T47D (cell line): Measurements from ENCODE around the gene CMTR1.
"Not testable (repeated sequence)": the region's sequence is repeated elsewhere in the genome, so short reads cannot be mapped to it uniquely, and the experiment has no call there.

Experiments used
- DNase-seq, 2 experiments: peaks; one replicate each; pipeline versions ENCODE4 v3.0.0 to v3.0.0-alpha.2; 2011 to 2012; ENCODE audit warnings: low read depth in 1 of 2, low spot score in 1 of 2
- JUND ChIP-seq: IDR thresholded peaks from 2 replicates; pipeline ENCODE4 v1.6.1; 2012; ENCODE audit warnings: low read depth
- in situ Hi-C: cut with HindIII; loops from 2 replicates; pipeline ENCODE4 v1.10.0; 2016; ENCODE audit warnings: low sequenced_read_pairs, low pct_unique_long_range_greater_than_20kb

CMTR1 gene

DNA sequence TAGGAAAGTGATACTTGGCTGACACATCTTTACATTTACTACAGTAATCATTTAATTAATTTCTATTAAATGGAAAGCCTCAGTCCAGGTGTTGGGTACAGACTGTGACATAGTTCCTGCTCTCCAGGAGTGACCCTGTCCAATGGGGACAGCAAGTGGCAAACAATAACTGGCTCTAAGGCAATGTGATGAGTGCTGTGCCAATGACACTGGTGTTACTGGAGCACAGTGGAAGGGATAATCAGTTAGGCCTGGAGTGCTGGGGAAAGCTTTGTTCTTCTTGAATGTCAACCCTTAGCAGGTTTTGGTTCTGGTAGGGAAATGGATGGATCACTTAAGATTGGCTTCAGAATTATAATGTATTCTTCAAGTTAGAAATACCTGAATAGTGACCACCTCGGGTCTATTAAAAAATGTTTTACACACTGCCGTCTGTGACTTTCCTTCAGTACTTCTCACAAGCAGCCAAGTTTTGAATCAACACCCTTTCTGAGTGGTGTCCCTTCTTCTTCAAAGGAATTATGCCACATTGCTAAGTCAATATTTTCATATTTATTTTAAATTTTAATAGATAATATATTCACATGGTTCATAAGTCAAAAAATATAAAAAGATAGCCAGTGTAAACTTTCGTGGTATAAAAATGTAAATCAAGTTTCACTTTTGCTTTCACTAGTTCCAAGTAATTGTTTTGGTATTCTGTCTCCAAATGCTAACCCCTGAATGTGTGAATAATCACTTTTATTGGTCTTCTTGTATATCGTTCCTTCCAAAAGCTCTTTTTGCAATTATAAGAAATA, 9.6 kb downstream of the CMTR1 start:
- no peak for TF ChIP-seq JUND
- in situ Hi-C loops, result no loop called here
- DNase-seq, result no peak

GRCh38 chr6:37443216-37443542, 10.2 kb downstream of the CMTR1 start:
- in situ Hi-C loops, DNase-seq: not testable (repeated sequence)

GRCh38 chr6:37449984-37450383, 17.0 kb downstream of the CMTR1 start:
- in situ Hi-C loops, result no loop called here
- no peak for DNase-seq
- no peak for TF ChIP-seq JUND

DNA sequence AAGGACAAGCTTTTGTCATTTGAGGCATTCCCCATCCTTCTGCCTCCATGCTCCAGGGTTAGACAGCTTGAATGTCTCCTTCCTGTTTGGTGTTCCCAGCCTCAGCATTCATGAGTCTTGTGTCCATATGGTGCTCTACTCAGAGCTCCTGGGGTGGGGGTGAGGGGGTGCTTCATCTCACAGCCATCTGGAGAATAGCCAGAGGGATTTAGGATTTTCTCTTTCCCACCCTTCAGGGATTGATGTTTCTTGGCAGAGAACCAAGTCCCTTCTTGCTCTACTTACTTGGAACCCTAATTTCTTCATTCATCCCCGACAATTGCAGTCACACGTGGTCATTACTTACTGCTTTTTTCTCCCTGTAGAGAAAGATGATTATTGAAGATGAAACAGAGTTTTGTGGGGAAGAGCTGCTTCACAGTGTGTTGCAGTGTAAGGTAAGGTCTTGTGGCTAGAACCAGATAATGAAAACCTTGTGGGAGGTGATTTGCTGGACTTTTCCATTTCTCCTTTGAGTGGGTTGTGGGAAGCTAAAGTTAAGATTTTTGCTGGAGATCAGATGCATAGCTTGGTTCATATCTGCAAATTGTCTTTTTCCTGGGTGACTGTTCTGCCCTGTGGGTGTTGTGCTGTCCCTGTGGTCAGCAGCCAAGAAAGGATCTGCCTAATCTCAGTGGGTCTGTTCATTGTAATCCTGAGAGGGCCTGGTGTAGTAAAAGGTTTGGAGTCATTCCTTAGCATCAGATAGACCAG, 18.6 kb downstream of the CMTR1 start:
- in situ Hi-C loops, result no loop called here
- no peak for DNase-seq
- no peak for TF ChIP-seq JUND

- in situ Hi-C loops, result no loop called here
- TF ChIP-seq JUND, result no peak
- DNase-seq, result no peak
Measured at GRCh38 chr6:37452522-37452921, 19.5 kb downstream of the CMTR1 start.

DNA sequence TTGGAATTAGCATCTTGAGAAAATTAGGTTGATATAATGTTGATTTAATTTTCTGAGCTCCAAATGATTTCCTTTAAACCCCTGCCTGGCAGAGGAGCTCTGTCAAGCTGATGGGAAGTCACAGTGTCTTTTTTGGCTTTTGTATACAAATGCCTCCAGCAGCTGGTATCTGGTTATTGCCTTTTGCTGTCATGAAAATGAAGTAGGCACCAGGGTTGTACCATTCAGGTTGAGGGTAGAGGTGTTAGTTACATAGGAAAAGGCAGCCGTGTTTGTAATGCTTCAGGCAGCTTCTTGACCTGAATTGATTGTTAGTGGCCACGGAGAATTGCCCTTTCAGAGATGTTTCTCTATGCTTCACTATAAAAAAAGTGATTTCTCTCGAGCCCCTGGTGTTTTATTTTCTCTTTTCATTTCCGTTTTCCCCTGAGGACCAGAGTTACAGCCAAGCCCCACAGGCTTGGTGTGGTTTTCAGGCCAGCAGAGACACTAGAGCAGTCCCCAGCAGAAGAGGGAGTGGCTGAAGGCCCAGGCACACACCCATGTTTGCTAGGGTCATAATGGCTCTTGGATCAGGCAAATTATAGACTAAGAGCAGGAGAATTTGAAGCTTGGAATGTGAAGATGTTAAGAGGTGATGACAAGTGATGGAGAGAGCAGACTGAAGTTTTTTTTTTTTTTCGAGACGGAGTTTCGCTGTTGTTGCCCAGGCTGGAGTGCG, 21.6 kb downstream of the CMTR1 start:
- in situ Hi-C loops, result no loop called here
- TF ChIP-seq JUND, result no peak
- DNase-seq, result no peak

- no peak for DNase-seq
- in situ Hi-C loops, result no loop called here
- TF ChIP-seq JUND, result no peak
Measured at GRCh38 chr6:37456126-37456525, 23.1 kb downstream of the CMTR1 start.

- in situ Hi-C loops, result no loop called here
- no peak for TF ChIP-seq JUND
- DNase-seq, result no peak
Measured at GRCh38 chr6:37456816-37457560, 24.0 kb downstream of the CMTR1 start.

DNA sequence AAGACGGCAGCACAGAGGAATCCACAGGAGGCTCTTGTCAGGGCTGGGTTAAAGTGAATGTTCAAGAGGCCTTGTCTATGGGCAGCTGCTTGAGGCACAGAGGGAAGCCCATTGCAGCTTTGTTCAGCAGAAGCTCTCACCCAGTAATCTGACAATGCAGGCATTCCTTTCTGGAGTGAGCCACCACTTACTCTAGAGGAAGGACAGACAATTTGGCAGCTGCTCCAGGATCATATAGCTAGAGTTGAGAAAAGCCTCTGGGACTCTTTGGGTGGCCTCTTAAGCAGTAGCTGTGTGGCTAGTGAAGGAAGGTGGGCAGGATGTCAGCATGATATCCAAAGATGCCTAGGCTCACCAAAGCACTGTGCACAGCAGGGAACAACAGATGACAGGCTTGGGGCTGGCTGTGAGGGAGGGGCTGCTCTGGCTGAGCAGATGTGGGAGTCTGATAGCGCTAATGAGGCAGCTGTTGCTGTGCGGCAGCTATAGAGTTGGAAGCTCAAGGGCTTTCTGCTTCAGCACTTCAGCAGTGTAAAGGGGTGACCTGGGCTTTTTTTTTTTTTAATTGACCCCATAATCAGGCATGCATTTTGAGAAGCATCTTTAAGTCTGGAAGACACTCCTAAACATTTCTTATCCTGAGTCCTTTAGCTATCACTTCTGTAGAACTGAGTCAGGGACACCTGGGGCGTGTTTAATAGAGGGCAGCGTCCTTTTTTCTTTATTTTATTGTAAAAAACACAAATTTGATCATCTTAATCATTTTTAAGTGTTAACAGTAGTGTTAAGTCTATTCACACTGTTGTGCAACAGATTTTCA, 27.2 kb downstream of the CMTR1 start:
- in situ Hi-C loops, result no loop called here
- no peak for DNase-seq
- TF ChIP-seq JUND, result no peak

- no peak for TF ChIP-seq JUND
- DNase-seq, result no peak
- in situ Hi-C loops, result no loop called here
Measured at GRCh38 chr6:37460805-37461204, 27.8 kb downstream of the CMTR1 start.

DNA sequence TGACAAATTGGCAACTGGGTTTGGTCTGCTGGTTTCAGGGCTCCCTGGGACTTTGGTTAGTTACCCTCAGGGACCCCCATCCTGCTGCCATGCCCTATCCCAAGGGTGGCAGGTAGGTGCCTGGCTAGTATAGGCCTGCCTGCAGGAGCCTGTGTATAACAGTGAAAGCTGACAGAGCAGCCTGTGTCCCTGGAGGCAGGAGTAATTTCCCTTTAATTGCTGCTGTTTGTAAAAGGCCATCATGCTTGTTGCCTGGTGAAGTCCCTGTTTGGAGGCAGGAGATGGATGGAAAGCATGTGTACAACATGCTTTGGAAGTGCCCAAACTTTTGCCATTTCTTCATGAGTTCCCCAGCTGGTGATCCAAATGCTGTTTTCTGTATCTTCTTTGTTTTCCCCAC, 30.1 kb downstream of the CMTR1 start:
- TF ChIP-seq JUND, result no peak
- in situ Hi-C loops, result no loop called here
- DNase-seq, result no peak

DNA sequence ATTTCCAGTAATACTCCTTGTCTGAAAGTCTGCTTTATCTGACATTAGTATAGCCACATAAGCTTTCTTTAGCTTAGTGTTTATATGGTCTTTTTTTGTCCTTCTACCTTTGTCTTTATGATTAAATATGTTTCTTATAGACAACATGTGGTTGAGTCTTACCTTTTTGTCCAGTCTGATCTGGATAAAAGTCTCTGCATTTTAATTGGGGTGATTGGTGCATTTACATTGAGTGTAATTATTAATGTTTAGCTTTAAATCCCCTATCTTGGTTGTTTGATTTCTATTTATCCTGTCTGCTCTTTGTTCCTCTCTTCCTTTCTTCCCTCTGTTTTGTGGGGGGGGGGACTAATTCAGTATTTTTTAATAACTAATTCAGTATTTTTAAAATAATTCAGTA, 34.7 kb downstream of the CMTR1 start:
- DNase-seq, result no peak
- no peak for TF ChIP-seq JUND
- in situ Hi-C loops, result no loop called here
